ENCODE results near the gene OR2L2.
"Not testable (repeated sequence)": the region's sequence is repeated elsewhere in the genome, so short reads cannot be mapped to it uniquely, and the experiment has no call there.

Gene OR2L2

DNA sequence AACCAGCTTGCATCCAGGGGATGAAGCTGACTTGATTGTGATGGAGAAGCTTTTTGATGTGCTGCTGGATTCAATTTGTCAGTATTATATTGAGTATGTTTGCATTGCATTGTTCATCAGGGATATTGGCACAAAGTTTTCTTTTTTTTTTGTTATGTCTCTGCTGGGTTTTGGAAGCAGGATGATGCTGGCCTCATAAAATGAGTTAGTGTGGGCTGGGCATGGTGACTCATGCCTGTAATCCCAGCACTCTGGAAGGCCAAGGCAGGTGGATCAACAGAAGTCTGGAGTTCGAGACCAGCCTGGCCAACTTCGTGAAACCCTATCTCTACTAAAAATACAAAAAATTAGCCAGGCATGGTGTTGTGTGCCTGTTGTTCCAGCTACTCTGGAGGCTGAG is 25.4 kb downstream of the OR2L2 start:
- Histone ChIP-seq H3K9ac (ENCODE audit: low read length) (no peak overlapping the region), H3K36me3 (ENCODE audit: control insufficient read depth, insufficient read depth, low read length) (no peaks in the 10 kb centered on the region), H3K4me3 (ENCODE audit: low read length) (no peak overlapping the region), H3K4me1 (ENCODE audit: control insufficient read depth, insufficient read depth, low read length) (no peaks in the 10 kb centered on the region), H3K9me3 (ENCODE audit: control insufficient read depth, low read length) (no peaks in the 10 kb centered on the region), H3K27me3 (ENCODE audit: control insufficient read depth, insufficient read depth, low read length) (no peaks in the 10 kb centered on the region)

DNA sequence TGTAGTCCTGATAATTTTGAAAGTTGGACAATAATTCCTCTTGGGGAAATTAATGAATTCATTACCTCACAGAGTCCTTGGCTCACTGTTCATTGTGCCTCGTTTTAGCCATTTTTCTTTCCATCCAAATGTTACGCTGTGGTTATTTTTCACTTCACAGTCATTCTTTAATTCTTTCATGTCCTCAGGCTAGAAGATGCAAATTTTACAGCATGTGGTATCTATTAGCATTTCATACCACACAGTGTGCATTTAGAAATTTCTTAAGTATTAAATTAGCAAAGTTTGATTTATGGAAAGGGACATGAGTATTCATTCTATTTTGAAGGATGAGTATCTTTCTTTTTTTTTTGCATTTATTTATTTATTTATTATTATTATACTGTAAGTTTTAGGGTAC is 35.2 kb downstream of the OR2L2 start:
- H3K27me3 ChIP-seq (ENCODE audit: control insufficient read depth, insufficient read depth, low read length): no peaks in the 10 kb centered on the region
- no peaks in the 10 kb centered on the region for H3K36me3 ChIP-seq (ENCODE audit: control insufficient read depth, insufficient read depth, low read length)
- no peak overlapping the region for H3K9ac ChIP-seq (ENCODE audit: low read length)
- no peaks in the 10 kb centered on the region for H3K4me1 ChIP-seq (ENCODE audit: control insufficient read depth, insufficient read depth, low read length)
- no peak overlapping the region for H3K4me3 ChIP-seq (ENCODE audit: low read length)
- no peaks in the 10 kb centered on the region for H3K9me3 ChIP-seq (ENCODE audit: control insufficient read depth, low read length)

DNA sequence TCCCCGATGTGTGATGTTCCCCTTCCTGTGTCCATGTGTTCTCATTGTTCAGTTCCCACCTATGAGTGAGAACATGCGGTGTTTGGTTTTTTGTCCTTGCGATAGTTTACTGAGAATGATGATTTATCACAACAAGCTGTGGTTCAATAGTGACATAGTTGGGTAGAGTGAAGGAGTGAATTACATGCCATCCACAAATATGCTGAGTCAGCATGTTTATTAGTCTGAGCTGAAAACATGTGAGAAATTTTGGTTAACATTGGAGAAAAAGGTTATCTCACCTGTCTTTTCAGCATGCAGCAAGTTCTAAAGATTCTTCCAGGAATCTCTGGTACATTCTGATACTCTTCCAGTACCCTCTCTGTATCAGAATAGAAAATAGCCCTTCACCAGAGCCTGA is 35.7 kb downstream of the OR2L2 start:
- Histone ChIP-seq H3K27me3 (ENCODE audit: control insufficient read depth, insufficient read depth, low read length) (no peaks in the 10 kb centered on the region), H3K9me3 (ENCODE audit: control insufficient read depth, low read length) (no peaks in the 10 kb centered on the region), H3K36me3 (ENCODE audit: control insufficient read depth, insufficient read depth, low read length) (no peaks in the 10 kb centered on the region), H3K4me1 (ENCODE audit: control insufficient read depth, insufficient read depth, low read length) (no peaks in the 10 kb centered on the region), H3K9ac (ENCODE audit: low read length) (no peak overlapping the region), H3K4me3 (ENCODE audit: low read length) (no peak overlapping the region)

DNA sequence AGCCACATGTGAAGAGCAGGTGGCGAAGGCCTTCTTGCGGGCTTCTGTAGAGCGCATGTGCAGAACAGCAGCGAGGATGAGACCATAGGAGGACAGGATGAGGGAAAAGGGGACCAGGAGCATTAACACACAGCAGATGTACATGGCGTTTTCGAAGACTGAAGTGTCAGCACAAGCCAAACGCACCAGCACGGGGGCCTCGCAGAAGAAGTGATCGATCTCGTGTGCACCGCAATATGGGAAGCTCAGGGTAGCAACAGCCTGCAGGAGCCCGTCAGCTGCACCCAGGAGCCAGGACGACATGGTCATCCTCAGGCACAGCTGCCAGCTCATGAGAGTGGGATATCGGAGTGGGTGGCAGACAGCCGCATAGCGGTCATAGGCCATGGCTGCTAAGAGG is 54.0 kb downstream of the OR2L2 start:
- H3K36me3 ChIP-seq (ENCODE audit: control insufficient read depth, insufficient read depth, low read length); H3K9me3 ChIP-seq (ENCODE audit: control insufficient read depth, low read length); H3K27me3 ChIP-seq (ENCODE audit: control insufficient read depth, insufficient read depth, low read length); H3K4me3 ChIP-seq (ENCODE audit: low read length); H3K4me1 ChIP-seq (ENCODE audit: control insufficient read depth, insufficient read depth, low read length); H3K9ac ChIP-seq (ENCODE audit: low read length): not testable (repeated sequence)
